ENCODE measurements around the gene IAH1. TPM values are rescaled to one million over a fixed set of nuclear protein-coding genes. Genes with fewer than 3 reads are reported as not detected.

Gene IAH1
- 40.0 TPM for total RNA-seq
- polyA plus RNA-seq, result 56.3 TPM

DNA sequence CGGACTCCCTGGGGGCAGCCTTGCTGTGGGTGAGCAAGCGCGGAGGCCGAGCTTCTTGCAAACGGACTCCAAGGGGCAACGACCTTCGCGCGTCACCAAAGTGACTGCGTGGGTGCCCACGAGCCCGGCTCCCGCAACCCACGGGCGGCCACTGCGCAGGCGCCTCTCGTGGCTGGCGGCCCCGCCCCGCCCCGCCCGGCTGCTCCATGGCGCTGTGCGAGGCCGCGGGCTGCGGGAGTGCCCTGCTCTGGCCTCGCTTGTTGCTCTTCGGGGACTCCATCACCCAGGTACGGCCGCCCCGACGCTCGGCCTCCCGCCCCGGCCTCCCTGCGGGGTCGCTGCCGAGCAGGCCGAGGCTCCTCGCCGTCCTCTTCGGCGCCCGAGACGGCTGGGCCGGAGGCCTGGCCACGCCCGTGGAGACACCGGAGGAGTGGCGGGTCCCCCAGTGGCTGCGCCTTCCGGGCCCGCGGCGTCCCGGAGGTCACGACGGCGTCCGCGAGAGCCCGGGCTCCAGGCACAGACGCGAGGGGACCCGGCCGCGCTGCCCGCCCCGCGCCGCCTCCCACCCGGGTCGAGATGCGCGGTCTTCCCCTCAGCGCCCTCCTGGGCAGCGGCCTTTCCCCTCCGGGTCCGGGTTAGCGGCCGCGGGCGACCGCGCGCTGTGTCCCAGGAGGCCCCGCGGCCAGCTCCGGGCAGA is at the start of gene IAH1:
Gene IAH1, plus strand, starts transcription at position 191 of the 697 bp plus-strand sequence. Its CDS starts 16 bp downstream, at position 207.
- WGBS, result under 1% methylated on average over 91 of the region's 91 CpGs
- peak within 1 kb of the TSS; percentile 77 for H3K27ac ChIP-seq (ENCODE audit: low read depth)
- H3K36me3 ChIP-seq (ENCODE audit: insufficient read depth), result no peaks in the 10 kb centered on the region
- peak within 1 kb of the TSS; percentile 93 for H3K4me3 ChIP-seq (ENCODE audit: low read depth, low read length)
- H3K4me1 ChIP-seq (ENCODE audit: insufficient read depth), result peaks cover 2% of the 10 kb centered on the region
- no peak for DNase-seq (ENCODE audit: extremely low spot score)

GRCh38 chr2:9428965-9429577 is 45.3 kb upstream of the IAH1 start:
- Histone ChIP-seq H3K4me1 (ENCODE audit: insufficient read depth) (no peaks in the 10 kb centered on the region), H3K4me3 (ENCODE audit: low read depth, low read length) (no peak overlapping the region), H3K27ac (ENCODE audit: low read depth) (no peak overlapping the region), H3K36me3 (ENCODE audit: insufficient read depth) (peaks cover 2% of the 10 kb centered on the region)
- 80% methylated on average over 5 of the region's 5 CpGs for WGBS
- no peak for DNase-seq (ENCODE audit: extremely low spot score)

DNA sequence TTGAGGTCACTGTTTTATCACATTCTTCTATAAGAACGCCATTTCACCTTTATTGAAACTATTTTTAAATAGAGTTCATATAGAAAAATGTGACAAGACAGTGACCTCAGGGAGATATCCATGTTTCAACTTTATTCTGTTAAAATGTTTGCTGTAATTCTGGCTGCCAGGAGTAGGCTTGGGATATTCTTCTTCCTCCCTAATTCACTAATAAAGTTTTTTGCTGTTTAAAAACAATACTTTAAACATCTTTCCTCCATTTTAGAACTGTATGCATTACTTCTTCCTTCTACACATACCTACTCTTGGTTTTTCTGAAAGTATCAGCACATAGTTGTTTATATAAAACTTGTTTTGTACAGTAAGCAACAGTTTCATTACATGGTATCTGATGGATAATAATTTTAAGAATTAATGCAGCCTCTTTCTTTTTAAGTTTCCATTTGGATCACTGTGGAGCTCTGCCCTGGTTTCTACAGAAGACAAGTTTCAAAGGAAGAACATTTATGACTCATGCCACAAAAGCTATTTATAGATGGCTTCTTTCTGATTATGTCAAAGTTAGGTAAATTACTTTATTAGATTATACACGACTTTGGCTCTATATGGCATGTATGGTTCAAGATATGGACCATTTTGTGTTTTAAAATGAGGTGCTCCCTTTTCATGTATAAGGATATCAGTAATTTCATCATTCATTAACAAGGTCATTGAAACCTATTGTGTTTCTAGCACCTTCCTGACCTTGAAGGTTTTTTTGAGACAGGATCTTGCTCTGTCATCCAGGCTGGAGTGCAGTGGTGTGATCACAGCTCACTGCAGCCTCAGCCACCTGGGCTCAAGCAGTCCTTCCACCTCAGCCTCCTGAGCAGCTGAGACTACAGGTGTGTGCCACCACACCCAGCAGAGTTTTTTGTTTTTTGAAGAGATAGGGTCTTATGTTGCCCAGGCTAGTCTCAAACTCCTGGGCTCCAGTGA is 43.7 kb upstream of the IAH1 start:
- DNase-seq (ENCODE audit: extremely low spot score), result no peak
- WGBS, result 59% methylated on average over 2 of the region's 2 CpGs
- no peak overlapping the region for H3K4me3 ChIP-seq (ENCODE audit: low read depth, low read length)
- no peak overlapping the region for H3K27ac ChIP-seq (ENCODE audit: low read depth)
- peaks cover 2% of the 10 kb centered on the region for H3K36me3 ChIP-seq (ENCODE audit: insufficient read depth)
- H3K4me1 ChIP-seq (ENCODE audit: insufficient read depth), result no peaks in the 10 kb centered on the region

GRCh38 chr2:9434489-9434888 is 39.9 kb upstream of the IAH1 start:
- Histone ChIP-seq H3K36me3 (ENCODE audit: insufficient read depth) (peaks cover 4% of the 10 kb centered on the region), H3K27ac (ENCODE audit: low read depth) (no peak overlapping the region), H3K4me1 (ENCODE audit: insufficient read depth) (no peaks in the 10 kb centered on the region), H3K4me3 (ENCODE audit: low read depth, low read length) (no peak overlapping the region)
- 76% methylated on average over 2 of the region's 2 CpGs for WGBS
- no peak for DNase-seq (ENCODE audit: extremely low spot score)

GRCh38 chr2:9439536-9439935 is 34.8 kb upstream of the IAH1 start:
- Histone ChIP-seq H3K4me1 (ENCODE audit: insufficient read depth) (no peaks in the 10 kb centered on the region), H3K36me3 (ENCODE audit: insufficient read depth) (peaks cover 3% of the 10 kb centered on the region), H3K27ac (ENCODE audit: low read depth) (no peak overlapping the region), H3K4me3 (ENCODE audit: low read depth, low read length) (no peak overlapping the region)
- 98% methylated on average over 1 of the region's 1 CpG for WGBS
- DNase-seq (ENCODE audit: extremely low spot score), result no peak

GRCh38 chr2:9440058-9440727 is 34.2 kb upstream of the IAH1 start:
- H3K4me1 ChIP-seq (ENCODE audit: insufficient read depth), result no peaks in the 10 kb centered on the region
- DNase-seq (ENCODE audit: extremely low spot score), result no peak
- WGBS, result 79% methylated on average over 1 of the region's 1 CpG
- no peak overlapping the region for H3K4me3 ChIP-seq (ENCODE audit: low read depth, low read length)
- peaks cover 3% of the 10 kb centered on the region for H3K36me3 ChIP-seq (ENCODE audit: insufficient read depth)
- no peak overlapping the region for H3K27ac ChIP-seq (ENCODE audit: low read depth)

- Histone ChIP-seq H3K4me3 (ENCODE audit: low read depth, low read length) (no peak overlapping the region), H3K4me1 (ENCODE audit: insufficient read depth) (no peaks in the 10 kb centered on the region), H3K27ac (ENCODE audit: low read depth) (no peak overlapping the region), H3K36me3 (ENCODE audit: insufficient read depth) (peaks cover 1% of the 10 kb centered on the region)
- WGBS, result 64% methylated on average over 3 of the region's 3 CpGs
- DNase-seq (ENCODE audit: extremely low spot score), result no peak
Measured at GRCh38 chr2:9441556-9441955, 32.8 kb upstream of the IAH1 start.

DNA sequence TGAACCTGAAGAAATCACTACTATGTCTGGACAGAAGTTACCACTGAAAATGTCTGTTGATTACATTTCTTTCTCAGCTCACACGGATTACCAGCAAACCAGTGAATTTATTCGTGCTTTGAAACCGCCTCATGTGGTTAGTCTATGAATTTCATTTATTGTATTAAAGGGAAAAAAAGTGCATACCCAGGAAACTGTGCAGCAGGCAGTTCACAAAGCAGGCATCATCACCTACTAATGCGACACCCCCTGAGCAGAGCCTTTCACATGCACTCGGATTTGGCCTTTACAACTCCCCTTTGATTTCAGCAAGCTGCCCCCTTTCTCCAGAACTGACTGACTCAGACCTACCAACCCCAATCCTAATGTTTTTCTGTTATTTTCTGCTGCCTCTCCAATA is 30.8 kb upstream of the IAH1 start:
- no peaks in the 10 kb centered on the region for H3K4me1 ChIP-seq (ENCODE audit: insufficient read depth)
- H3K4me3 ChIP-seq (ENCODE audit: low read depth, low read length), result no peak overlapping the region
- no peak for DNase-seq (ENCODE audit: extremely low spot score)
- no peak overlapping the region for H3K27ac ChIP-seq (ENCODE audit: low read depth)
- H3K36me3 ChIP-seq (ENCODE audit: insufficient read depth), result peaks cover 4% of the 10 kb centered on the region
- WGBS, result 89% methylated on average over 5 of the region's 5 CpGs

GRCh38 chr2:9445089-9445488 is 29.3 kb upstream of the IAH1 start:
- H3K4me1 ChIP-seq (ENCODE audit: insufficient read depth), result no peaks in the 10 kb centered on the region
- no peak for DNase-seq (ENCODE audit: extremely low spot score)
- H3K4me3 ChIP-seq (ENCODE audit: low read depth, low read length), result no peak overlapping the region
- 86% methylated on average over 7 of the region's 7 CpGs for WGBS
- H3K36me3 ChIP-seq (ENCODE audit: insufficient read depth), result peaks cover 4% of the 10 kb centered on the region
- H3K27ac ChIP-seq (ENCODE audit: low read depth), result no peak overlapping the region

DNA sequence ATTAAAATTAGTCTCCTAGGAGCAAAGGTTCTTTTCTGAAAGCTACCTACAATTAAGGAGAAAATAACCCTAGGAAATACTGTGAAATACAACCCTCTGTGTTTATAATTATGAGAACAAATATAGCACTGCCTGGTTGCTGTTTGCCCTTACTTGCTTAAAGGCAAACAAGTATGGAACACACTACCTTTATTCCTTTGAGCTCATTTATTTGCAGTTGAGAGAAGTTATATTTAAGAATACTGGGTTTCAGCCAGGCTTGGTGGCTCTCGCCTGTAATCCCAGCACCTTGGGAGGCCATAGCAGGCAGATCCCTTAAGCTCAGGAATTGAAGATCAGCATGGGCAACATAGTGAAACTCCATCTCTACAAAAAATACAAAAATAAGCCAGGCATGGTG is 23.1 kb upstream of the IAH1 start:
- Histone ChIP-seq H3K4me3 (ENCODE audit: low read depth, low read length) (no peak overlapping the region), H3K27ac (ENCODE audit: low read depth) (no peak overlapping the region), H3K4me1 (ENCODE audit: insufficient read depth) (no peaks in the 10 kb centered on the region), H3K36me3 (ENCODE audit: insufficient read depth) (peaks cover 4% of the 10 kb centered on the region)
- DNase-seq (ENCODE audit: extremely low spot score), result no peak
- 95% methylated on average over 1 of the region's 1 CpG for WGBS

DNA sequence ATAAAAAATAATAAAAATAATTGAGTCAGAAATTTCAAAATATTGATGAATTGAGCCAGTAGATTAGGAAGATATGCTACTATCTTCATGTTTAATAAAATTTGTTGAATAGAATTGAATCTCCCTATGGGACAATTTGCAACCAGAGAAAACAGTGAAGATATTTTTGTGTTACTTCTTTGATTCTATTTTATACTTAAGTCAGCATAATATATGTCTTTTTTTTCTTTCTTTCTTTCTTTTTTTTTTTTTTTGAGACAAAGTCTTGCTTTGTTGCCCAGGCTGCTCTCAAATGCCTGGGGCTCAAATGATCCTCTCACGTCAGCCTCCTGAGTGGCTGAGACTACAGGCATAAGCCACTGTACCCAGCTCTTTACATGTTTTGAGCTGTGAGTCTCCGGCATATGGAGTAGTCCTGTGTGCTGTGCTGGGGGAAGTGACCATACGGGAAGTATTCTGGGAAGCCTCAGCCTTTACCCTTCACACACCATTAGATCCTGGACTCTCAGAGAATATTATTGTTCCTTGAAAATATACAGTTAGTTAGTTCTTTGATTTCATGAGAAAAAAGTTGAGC is 13.8 kb upstream of the IAH1 start:
- Histone ChIP-seq H3K27ac (ENCODE audit: low read depth) (no peak overlapping the region), H3K36me3 (ENCODE audit: insufficient read depth) (peaks cover 2% of the 10 kb centered on the region), H3K4me1 (ENCODE audit: insufficient read depth) (no peaks in the 10 kb centered on the region), H3K4me3 (ENCODE audit: low read depth, low read length) (no peak overlapping the region)
- DNase-seq (ENCODE audit: extremely low spot score), result no peak
- WGBS, result 93% methylated on average over 3 of the region's 3 CpGs

DNA sequence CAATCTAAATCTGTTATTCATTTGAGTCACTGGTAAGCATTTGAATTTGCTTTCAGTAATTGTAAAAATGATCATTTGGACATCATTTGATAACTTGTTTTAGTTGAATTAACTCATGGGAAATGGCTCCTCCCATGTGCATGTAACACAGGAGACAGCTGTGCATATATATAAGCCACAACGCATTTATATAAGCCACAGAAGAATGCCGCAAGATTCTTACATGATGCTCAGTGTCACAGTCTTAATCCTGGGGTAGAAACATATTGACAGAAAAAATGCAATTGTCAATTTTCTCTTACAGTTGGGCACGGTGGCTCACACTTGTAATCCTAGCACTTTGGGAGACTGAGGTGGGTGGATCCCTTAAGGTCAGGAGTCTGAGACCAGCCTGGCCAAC is 13.3 kb upstream of the IAH1 start:
- Histone ChIP-seq H3K4me3 (ENCODE audit: low read depth, low read length) (no peak overlapping the region), H3K27ac (ENCODE audit: low read depth) (no peak overlapping the region), H3K36me3 (ENCODE audit: insufficient read depth) (peaks cover 2% of the 10 kb centered on the region), H3K4me1 (ENCODE audit: insufficient read depth) (no peaks in the 10 kb centered on the region)
- 86% methylated on average over 3 of the region's 3 CpGs for WGBS
- no peak for DNase-seq (ENCODE audit: extremely low spot score)

DNA sequence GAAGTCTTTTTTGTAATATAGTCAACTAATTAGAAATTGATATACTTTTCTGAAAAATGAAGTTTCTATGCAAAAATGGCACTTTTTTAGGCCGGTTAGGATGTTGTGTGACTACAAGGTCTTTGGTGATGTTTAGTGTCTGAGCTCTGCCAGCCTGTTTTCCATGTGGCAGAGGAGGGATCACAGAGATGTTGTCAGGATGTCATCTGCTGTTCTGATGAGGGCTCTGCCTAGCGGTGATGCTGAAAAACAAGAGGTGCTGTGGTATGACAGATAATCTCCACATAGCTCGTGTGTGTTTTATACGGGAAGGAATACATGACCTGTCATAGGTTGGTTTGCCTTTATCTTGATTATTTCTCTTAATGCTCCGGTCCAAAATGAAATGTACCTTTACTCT is 12.0 kb upstream of the IAH1 start:
- Histone ChIP-seq H3K4me1 (ENCODE audit: insufficient read depth) (no peaks in the 10 kb centered on the region), H3K27ac (ENCODE audit: low read depth) (no peak overlapping the region), H3K36me3 (ENCODE audit: insufficient read depth) (peaks cover 2% of the 10 kb centered on the region), H3K4me3 (ENCODE audit: low read depth, low read length) (no peak overlapping the region)
- WGBS, result 89% methylated on average over 5 of the region's 5 CpGs
- no peak for DNase-seq (ENCODE audit: extremely low spot score)
